Measurements from ENCODE around the gene OSBPL8.

DNA sequence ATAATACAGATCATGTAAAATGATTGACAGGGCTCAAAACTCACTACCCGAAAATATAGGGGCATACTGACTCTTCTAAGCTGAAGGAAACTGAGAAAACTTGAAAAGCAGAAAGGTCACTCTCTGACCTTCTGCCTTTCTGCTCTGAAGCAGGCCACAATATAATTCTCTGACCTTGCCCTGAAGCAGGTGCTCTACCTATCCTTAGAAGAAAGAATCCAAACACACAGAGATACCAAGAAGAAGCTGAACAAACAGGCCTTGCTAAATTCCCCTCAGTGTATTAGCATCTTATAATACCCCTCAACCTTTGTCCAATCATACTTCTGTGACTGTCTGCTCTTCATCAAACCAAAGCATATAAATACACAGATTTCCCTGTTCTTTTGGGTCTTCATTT is 150.5 kb downstream of the OSBPL8 start:
- TF ChIP-seq, protein P1, sequence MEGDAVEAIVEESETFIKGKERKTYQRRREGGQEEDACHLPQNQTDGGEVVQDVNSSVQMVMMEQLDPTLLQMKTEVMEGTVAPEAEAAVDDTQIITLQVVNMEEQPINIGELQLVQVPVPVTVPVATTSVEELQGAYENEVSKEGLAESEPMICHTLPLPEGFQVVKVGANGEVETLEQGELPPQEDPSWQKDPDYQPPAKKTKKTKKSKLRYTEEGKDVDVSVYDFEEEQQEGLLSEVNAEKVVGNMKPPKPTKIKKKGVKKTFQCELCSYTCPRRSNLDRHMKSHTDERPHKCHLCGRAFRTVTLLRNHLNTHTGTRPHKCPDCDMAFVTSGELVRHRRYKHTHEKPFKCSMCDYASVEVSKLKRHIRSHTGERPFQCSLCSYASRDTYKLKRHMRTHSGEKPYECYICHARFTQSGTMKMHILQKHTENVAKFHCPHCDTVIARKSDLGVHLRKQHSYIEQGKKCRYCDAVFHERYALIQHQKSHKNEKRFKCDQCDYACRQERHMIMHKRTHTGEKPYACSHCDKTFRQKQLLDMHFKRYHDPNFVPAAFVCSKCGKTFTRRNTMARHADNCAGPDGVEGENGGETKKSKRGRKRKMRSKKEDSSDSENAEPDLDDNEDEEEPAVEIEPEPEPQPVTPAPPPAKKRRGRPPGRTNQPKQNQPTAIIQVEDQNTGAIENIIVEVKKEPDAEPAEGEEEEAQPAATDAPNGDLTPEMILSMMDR (conservative IDR thresholded peaks at IDR 0.05 in 1 of 2, IDR thresholded peaks at IDR 0.05 in 1 of 2; ENCODE audit: extremely low read depth in 1 of 2, insufficient read depth in 1 of 2, low read depth in 1 of 2, low read length in 2 of 2): no peak
- no peak for TF ChIP-seq EZH2 (IDR thresholded peaks at IDR 0.05; ENCODE audit: borderline replicate concordance, low read length)
